HG02852 (cell line): ENCODE results near the gene AMIGO3.
"Not testable (repeated sequence)": the region's sequence is repeated elsewhere in the genome, so short reads cannot be mapped to it uniquely, and the experiment has no call there.

Experiments used
- ATAC-seq: cut with Tn5 transposase; IDR thresholded peaks from one replicate; pipeline ENCODE4 v1.9.1; 2021; ENCODE audit warnings: mild to moderate bottlenecking, moderate library complexity; ENCODE audit not compliant: unreplicated experiment

Gene AMIGO3, protein sequence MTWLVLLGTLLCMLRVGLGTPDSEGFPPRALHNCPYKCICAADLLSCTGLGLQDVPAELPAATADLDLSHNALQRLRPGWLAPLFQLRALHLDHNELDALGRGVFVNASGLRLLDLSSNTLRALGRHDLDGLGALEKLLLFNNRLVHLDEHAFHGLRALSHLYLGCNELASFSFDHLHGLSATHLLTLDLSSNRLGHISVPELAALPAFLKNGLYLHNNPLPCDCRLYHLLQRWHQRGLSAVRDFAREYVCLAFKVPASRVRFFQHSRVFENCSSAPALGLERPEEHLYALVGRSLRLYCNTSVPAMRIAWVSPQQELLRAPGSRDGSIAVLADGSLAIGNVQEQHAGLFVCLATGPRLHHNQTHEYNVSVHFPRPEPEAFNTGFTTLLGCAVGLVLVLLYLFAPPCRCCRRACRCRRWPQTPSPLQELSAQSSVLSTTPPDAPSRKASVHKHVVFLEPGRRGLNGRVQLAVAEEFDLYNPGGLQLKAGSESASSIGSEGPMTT

DNA sequence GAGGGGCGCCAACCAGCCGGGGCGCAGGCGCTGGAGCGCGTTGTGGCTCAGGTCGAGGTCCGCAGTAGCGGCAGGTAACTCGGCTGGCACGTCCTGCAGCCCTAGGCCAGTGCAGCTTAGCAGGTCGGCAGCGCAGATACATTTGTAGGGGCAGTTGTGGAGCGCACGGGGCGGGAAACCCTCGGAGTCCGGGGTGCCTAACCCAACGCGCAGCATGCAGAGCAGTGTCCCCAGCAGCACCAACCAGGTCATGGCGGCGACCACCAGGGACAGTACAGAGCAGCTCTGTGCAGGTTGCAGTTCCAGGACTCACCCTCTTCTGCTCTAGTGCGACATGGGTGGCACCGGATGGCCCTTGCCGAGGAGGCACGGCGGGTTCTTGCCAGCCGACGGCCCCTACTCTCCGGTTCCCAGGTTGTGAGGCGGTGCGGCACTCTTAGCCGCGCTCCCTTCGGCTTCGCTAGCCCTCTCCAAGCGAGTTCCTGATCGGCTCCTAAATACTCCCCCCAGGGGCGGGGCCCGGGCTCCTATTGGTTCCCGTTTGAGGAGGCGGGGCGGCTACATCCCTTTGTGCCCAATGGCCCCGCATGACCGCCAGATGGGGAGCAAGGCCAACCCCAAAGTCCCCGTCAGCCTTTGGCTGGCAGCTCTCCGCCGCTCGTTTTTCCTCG is at the start of gene AMIGO3:
Gene AMIGO3, minus strand, starts transcription at position 471 of the 671 bp plus-strand sequence. Its CDS starts 219 bp downstream, at position 252.
- ATAC-seq, result peak; percentile 53

DNA sequence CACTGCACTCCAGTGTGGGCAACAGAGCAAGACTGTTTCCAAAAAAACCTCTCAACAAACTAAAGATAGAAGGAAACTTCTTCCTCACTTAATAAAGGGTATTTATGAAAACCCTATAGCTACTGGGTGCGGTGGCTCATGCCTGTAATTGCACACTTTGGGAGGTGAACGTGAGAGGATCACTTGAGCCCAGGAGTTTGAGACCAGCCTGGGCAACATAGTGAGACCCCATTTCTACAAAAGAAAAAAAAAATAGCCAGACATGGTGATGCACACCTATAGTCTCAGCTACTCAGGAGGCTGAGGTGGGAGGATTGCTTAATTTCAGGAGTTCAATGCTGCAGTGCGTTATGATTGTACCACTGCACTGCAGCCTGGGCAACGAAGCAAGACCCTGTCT is 44.5 kb upstream of the AMIGO3 start:
- ATAC-seq, result no peak

DNA sequence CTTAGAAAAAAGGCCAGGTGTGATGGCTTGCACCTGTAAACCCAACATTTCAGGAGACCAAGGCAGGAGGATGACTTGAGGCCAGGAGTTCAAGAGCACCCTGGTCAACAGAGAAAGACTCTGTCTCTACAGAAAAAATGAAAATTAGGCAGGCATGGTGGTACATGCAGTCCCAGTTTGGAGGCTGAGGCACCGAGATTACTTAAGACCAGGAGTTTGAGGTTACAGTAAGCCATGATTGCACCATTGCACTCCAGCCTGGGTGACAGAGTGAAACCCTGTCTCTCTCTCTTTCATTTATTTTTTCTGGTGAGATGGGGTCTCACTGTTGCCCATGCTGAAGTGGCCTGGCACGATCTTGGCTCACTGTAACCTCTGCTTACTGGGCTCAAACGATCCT is 42.2 kb upstream of the AMIGO3 start:
- no peak for ATAC-seq

DNA sequence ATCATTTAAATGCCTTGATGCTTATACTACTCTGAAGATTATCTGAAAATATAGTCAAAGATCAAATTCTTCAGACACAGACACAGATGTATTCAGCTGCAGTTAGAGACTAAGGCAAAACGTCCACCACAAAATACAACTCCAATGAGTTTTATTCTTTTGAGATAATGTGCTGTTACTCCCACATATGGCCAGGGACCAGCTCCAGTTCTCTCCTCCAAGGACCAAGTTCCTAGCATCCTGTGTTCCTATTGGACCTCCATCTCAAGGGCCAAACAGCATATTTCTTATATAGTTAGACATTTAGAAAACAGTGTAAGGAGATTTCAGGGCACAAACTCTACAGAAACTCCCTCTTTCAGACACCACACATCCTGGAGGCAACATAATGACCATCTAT is 39.7 kb upstream of the AMIGO3 start:
- no peak for ATAC-seq

DNA sequence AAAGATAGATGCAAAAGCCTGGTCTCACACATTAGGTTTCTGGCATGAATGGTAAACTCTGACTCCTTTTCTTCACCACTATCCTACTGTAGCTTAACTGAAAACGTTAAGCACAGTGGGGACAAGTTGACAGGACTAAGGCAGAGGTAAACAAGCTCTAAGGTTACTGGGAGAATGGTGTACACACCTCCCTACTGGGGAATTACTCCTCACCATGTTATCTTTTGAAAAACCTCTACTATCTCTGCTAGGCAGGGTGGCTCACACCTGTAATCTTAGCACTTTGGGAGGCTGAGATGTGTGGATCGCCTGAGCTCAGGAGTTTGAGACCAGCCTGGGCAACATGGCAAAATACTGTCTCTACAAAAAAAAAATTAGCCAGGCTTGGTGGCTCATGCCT is 37.7 kb upstream of the AMIGO3 start:
- no peak for ATAC-seq

DNA sequence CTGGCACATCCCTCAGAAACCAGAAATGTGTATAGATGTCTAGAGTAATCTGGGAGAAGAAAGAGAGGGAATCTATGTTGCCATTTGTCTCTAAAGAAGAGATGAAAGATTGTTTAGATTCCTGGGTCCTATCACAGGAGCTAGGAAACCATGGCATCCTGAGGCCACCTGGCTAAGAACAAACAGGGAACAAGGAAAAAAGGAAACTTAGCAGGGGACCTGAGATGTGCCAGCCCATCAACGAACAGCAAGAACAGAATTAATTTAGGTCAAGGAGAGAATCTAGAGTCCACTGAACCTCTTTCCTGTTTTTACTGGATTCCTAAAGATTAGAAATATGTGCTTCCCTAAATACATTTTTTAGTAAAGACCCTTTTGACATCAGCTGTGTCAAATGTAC is 36.6 kb upstream of the AMIGO3 start:
- no peak for ATAC-seq

DNA sequence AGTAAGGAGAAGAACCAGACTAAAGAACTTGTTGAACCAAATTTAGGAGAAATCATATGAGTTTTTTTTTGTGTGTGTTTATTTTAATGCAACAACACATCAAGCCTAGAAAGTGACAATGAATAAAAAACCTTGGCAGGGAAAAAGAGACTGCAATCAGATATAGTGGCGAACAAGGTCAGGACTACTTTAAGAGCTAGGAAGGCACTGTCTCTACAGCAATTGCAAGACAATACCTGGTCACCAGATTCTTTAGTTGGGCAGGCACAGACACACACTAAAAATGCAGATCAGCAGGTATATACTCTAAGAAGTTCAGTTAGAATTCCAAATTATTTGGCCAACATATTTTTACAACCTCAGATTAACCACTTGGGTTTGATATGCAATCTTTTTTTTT is 35.1 kb upstream of the AMIGO3 start:
- no peak for ATAC-seq

DNA sequence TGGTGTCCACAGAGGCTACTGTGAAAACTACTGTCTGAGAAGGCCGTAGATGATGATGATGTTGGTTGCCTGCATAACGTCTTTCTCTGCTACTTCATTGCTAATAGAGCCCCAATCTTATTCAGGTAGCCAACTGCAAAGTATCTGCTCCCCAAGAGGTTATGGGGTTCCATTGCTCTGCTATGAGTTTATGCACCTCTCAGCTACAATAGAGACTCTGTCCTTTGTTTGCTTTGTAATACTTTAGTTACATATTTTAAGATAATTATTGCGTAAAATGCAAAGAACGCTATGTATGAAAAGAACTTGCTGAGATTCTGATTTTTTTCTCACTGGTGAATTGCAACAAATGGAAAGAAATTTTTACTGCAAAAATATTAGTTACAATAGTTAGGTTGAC is 32.0 kb upstream of the AMIGO3 start:
- ATAC-seq, result no peak

DNA sequence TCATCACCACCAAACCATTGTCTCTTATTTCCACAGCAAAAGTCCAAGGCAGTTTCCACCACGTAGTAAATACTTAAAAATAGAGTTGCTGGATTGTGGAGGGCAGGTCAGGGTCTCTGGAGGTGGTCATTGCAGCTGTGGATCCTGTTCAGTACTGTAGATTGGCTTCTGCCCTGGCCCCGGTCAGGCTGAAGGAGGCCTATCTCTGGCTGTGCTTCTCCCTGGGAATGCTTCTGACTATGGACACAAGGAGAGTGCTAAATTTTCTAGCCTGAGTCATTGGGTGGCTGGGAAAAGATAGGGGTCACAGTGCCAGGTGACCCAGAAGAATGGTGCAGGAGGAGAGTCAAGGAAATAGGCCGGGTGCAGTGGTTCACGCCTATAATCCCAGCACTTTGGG is 30.6 kb upstream of the AMIGO3 start:
- no peak for ATAC-seq

DNA sequence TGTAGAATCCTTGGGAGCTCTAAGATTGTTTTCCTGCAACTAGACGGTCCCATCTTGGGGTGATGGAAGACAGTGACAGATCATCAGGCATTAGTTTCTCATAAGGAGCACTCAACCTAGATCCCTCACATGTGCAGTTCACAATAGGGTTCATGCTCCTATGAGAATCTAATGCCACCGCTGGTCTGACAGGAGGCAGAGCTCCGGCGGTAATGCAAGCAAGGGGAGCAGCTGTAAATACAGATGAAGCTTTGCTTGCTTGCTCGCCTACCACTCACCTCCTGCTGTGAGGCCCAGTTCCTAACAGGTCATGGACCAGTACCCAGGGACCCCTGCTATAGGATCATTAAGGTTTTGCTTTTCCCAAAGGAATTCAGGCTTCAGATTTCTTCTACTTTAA is 29.4 kb upstream of the AMIGO3 start:
- ATAC-seq, result not testable (repeated sequence)

DNA sequence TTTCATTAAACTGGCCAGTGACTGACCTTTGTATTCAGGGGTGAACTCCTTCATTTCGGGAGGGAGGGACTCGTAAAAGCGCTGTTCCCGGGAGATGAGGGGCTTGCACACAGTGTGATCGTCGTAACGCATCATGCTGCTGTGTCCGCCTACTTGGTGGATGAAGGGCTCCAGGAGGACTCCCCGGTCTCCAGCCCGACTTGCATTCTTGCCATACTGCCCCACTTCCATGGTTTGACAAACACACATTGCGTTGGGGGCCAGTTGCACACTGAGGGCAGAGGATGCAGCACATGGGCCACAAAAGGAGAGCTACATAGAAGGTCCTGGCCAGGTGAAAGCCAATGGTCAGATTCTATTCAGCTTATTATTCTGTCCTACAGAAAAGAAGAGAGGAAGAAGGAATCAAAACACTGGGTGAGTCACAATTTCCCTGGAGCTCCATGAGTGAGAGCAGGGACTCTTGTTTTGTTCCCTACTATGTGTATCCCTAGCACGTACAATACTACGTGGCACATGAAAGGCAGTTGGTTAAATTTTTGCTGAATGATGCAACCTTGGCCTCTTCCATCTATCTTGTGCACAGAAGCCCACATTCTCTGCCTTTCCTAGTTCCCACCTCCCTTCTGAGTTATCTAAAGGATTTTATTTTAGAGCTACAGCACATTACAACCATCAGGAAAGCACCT is 28.5 kb upstream of the AMIGO3 start:
- ATAC-seq, result no peak

DNA sequence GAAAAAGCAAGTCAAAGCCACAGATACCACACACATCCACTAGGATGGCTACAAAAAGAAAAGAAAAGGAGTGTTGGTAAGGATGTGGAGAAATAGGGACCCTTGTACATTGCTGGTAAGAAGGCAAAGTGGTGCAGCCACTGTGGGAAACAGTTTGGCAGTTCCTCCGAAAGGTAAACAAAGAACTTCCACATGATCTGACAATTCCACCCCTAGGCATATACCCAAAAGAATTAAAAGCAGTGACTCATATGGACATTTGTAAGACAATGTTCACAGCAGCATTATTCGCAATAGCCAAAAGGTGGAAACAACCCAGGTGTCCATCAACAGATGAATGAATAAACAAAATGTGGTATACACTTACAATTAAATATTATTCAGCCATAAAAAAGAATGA is 26.5 kb upstream of the AMIGO3 start:
- ATAC-seq, result no peak

DNA sequence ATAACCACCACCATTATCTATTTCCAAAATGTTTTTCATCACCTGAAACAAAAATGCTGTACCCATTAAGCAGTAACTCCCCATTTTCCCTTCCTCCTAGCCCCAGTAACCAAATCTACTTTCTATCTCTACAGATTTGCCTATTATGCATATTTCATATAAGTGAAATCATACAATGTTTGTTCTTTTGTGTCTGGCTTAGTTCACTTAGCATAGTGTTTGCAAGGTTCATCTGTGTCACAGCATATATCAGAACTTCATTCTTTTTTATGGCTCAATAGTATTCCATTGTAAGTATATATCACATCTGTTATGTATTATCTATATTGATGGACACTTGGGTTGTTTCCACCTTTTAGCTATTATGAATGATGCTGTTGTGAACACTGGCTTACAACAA is 20.9 kb upstream of the AMIGO3 start:
- no peak for ATAC-seq

DNA sequence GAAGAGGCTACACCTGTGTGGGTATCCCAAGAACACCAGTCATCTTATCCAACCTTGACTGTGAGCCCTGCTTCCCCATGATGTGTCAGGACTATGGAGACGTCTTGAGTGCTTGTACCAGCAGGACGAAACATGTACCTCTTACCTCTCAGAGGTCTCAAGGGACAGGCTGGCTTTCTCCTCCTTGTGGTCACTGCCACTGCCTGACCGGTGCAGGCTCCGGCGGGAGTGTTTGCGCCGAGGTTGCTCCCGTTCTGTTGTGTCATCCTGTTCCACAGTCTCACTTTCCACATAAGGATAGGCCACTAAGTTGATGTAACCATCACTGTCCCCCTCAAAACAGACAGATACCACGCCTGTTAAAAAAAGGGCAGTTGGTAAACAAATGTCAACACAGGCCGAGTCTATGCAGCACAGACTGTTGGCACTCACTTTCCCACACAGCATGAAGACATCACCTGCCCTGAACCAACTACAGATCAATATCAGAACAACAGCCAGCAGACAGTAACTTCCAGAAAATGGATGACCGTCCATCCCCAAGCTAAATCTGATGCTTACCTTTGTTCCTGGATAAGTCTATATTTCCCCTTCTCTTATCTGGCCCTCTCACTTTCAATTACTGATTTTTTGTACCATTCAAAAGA is 18.7 kb upstream of the AMIGO3 start:
- no peak for ATAC-seq

DNA sequence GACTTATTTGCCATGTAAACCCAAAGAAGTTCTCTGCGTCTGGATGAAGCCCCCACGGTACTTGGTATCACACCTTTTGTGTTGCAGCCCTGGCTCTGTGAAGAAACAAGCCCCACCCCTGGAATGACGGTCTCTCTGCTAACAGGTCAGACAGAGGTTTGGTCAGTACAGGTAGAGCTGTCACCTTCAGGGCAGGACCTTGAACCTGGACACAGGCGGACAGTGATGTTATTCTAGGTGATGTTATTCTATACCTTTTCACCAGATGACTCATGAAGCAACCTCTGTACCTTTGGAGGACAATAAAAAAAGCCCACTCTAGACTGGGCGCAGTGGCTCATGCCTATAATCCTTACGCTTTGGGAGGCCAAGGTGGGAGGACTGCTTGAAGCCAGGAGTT is 15.3 kb upstream of the AMIGO3 start:
- no peak for ATAC-seq

DNA sequence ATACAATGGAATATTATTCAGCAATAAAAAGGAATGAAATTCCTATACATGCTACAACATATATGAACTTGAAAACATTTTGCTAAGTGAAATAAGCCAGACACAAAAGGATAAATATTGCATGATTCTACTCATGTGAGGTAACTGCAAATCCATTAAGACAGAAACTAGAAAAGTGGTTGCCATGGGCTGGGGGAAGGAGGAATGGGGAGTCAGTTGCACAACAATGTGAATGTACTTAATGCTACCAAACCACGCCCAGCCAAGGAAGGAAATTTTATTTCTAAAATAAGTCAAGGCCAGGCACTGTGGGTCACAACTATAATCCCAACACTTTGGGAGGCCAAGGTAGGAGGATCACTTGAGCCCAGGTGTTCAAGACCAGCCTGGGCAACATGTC is 14.1 kb upstream of the AMIGO3 start:
- no peak for ATAC-seq

DNA sequence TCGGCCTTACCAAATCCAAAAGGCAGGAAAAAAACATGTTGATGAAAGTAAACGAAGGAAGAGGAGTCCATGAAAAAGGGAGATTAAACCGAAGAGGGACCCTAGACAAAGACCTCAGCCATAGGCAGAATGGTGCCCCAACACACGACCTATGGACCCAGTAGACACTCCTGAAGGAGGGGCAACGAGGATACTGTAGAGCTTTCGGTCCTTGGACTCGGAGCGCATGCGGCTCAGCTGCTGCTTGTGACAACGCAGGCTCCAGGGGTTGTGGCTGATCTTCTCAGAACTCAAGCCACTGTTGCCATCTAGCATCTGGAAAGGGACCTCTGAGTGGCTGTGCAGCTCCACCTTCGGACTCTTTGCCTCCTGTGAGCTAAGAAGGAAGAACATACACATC is 13.1 kb upstream of the AMIGO3 start:
- no peak for ATAC-seq

DNA sequence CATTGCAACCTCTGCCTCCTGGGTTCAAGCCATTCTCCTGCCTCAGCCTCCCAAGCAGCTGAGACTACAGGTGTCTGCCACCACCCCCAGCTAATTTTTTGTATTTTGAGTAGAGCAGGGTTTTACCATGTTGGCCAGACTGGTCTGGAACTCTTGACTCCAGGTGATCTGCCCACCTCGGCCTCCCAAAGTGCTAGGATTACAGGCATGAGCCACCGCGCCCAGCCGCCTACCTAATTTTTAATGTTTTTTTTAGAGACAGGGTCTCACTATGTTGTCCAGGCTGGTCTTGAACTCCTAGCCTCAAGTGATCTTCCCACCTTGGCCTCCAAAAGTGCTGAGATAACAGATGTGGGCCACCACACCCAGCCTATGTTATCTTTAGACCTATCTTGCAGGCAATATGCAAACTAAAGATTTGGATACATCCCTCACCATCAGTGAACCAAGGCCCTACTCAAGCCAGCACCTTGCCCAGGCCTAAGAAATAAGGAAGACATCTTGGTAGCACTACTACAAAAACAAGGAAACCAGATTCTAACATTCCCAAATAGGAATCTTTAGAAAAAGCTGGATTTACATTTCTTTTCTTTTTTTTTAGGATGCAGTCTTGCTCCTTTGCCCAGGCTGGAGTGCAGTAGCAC is 10.6 kb upstream of the AMIGO3 start:
- no peak for ATAC-seq

DNA sequence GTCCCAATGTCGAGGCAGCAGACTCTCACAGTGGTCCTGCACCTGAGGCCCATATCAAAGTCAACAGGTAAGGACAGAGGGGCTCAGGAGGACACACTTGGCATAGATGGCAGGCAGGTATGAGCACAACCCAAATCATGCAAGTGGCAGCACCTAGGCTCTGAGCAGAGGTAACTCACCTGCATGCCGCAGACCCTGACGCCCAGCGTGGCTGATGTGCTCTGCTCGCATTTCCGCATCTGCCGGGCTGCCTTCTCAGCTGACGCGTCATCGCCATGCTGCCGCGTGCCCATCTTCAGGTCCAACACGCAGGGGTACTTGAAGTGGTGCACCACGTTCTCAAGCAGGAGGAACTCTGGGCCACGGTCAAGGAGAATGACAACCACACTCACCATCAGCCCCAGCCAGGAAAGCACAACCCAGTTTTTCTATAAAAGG is 8.5 kb upstream of the AMIGO3 start:
- ATAC-seq, result no peak

DNA sequence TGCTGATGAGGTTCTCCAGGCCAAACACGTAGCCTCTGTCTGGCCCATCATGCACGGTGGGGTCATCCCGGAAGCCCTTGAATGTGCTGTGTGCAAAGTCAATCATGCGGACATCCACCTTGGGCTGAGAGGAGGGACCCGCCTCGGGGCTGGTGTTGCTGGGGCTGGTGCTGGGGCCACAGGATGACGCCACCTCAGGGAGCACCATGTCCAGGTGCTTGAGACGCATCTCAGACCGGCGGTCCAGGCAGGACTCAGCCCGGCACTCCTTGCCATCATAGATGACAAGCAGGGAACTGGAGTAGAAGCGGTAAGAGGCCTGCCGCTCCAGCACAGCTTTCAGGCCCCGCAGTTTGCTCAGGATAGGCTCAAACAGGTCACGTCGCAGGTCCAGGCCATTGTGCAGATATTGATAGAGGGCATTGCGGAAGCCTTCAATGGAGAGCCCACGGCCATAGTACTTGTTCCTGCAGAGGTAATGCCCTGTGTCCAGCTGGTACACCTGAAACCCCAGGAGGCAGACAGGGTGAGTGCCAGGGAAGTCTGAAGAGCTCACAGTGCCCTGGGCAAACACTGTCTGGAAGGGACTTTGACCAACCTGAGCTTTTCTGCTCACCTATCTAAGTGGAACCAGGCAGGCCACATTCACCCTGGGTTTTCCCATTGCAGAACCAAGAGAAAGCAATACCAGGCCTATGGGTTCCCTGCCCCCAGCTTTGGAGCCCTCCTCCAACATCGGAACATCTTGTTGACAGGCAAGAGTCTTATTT is 7.9 kb upstream of the AMIGO3 start:
- ATAC-seq, result no peak
